Endothelial cell (in vitro differentiated cells): ENCODE results near the gene USP16. TPM values are rescaled to one million over a fixed set of nuclear protein-coding genes. Genes with fewer than 3 reads are reported as not detected.
"Not testable (repeated sequence)": the region's sequence is repeated elsewhere in the genome, so short reads cannot be mapped to it uniquely, and the experiment has no call there.

Source experiments
- DNase-seq: peaks from one replicate; pipeline ENCODE4 v3.0.0; 2021; ENCODE audit warnings: low spot score
- H3K27ac Mint-ChIP-seq: one replicate; pipeline ENCODE4 v1.8.0; 2021; ENCODE audit warnings: mixed read lengths, inconsistent platforms; ENCODE audit not compliant: unreplicated experiment
- H3K27me3 Mint-ChIP-seq: one replicate; pipeline ENCODE4 v1.8.0; 2021; ENCODE audit warnings: mild to moderate bottlenecking, moderate library complexity, mixed read lengths, inconsistent platforms; ENCODE audit not compliant: unreplicated experiment
- H3K36me3 Mint-ChIP-seq: one replicate; pipeline ENCODE4 v1.8.0; 2021; ENCODE audit warnings: mild to moderate bottlenecking, low read depth, mixed read lengths, inconsistent platforms; ENCODE audit not compliant: unreplicated experiment
- H3K4me1 Mint-ChIP-seq: one replicate; pipeline ENCODE4 v1.8.0; 2021; ENCODE audit warnings: mild to moderate bottlenecking, mixed read lengths, inconsistent platforms; ENCODE audit not compliant: unreplicated experiment
- H3K4me3 Mint-ChIP-seq: one replicate; pipeline ENCODE4 v1.8.0; 2021; ENCODE audit warnings: mild to moderate bottlenecking, mixed read lengths, inconsistent platforms; ENCODE audit not compliant: unreplicated experiment
- H3K9me3 Mint-ChIP-seq: one replicate; pipeline ENCODE4 v1.8.0; 2021; ENCODE audit warnings: mixed read lengths, inconsistent platforms; ENCODE audit not compliant: unreplicated experiment
- long read RNA-seq: library from polyadenylated mRNA; unstranded; transcript quantifications from one replicate; pipeline ENCODE4 v2.0.0, GENCODE V29; 2020; ENCODE audit not compliant: unreplicated experiment
- total RNA-seq: library from RNA; stranded (reverse); fragmentation: NEBNext Ultra II Directional; extraction: Animal tissue kit (Norgen Biotek cat#: 25700); gene quantifications from one replicate; pipeline ENCODE4 v1.2.1, GENCODE V29; 2021; ENCODE audit not compliant: unreplicated experiment
- TF ChIP-seq, protein P1 (sequence below): fragments of 200-600 bp; sonication (generic); IDR thresholded peaks from one replicate; pipeline ENCODE4 v1.5.0; 2021; ENCODE audit warnings: antibody characterized with exemption; ENCODE audit not compliant: unreplicated experiment

USP16 gene
- total RNA-seq = 15.4 TPM
- long read RNA-seq, partial matches to known transcripts = 6 of 7 reads
- long read RNA-seq, other reads (novel, unspliced or antisense) = 1 of 7 reads

- TF ChIP-seq, protein P1, sequence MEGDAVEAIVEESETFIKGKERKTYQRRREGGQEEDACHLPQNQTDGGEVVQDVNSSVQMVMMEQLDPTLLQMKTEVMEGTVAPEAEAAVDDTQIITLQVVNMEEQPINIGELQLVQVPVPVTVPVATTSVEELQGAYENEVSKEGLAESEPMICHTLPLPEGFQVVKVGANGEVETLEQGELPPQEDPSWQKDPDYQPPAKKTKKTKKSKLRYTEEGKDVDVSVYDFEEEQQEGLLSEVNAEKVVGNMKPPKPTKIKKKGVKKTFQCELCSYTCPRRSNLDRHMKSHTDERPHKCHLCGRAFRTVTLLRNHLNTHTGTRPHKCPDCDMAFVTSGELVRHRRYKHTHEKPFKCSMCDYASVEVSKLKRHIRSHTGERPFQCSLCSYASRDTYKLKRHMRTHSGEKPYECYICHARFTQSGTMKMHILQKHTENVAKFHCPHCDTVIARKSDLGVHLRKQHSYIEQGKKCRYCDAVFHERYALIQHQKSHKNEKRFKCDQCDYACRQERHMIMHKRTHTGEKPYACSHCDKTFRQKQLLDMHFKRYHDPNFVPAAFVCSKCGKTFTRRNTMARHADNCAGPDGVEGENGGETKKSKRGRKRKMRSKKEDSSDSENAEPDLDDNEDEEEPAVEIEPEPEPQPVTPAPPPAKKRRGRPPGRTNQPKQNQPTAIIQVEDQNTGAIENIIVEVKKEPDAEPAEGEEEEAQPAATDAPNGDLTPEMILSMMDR = no peak
- Mint-ChIP-seq H3K27ac (peak within 1 kb of the TSS; percentile 100), H3K4me1 (peaks cover 16% of the 10 kb centered on the region), H3K36me3 (peaks cover 4% of the 10 kb centered on the region), H3K9me3 (no peaks in the 10 kb centered on the region), H3K27me3 (peaks cover 9% of the 10 kb centered on the region), H3K4me3 (peak within 1 kb of the TSS; percentile 98)
- DNase-seq = peak; percentile 90
Measured at GRCh38 chr21:29024474-29025327, at the start of gene USP16. Gene USP16, plus strand, starts transcription at chr21:29024668. Its CDS starts 3,246 bp downstream, at chr21:29027914.

DNA sequence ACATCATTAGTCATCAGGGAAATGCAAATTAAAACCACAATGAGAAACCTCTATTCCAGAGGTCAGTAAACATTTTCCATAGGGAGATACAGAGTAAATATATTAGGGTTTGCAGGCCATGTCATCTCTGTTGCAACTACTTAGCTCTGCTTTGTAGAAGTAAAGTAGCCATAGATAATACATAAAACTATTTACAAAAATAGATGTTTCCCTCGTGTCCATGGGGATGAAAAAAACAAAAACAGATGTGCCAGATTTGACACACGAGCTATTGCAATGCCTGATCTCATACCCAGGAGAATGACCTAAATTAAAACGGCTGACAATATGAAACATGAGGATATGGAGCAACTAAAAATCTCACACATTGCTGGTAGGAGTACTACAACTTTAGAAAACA lies 49.1 kb upstream of the USP16 start:
- Mint-ChIP-seq H3K9me3 (no peaks in the 10 kb centered on the region), H3K36me3 (peaks cover 24% of the 10 kb centered on the region), H3K27ac (no peak overlapping the region), H3K4me3 (no peak overlapping the region), H3K27me3 (no peaks in the 10 kb centered on the region), H3K4me1 (peaks cover 3% of the 10 kb centered on the region)
- TF ChIP-seq, protein P1 = no peak
- DNase-seq = no peak

DNA sequence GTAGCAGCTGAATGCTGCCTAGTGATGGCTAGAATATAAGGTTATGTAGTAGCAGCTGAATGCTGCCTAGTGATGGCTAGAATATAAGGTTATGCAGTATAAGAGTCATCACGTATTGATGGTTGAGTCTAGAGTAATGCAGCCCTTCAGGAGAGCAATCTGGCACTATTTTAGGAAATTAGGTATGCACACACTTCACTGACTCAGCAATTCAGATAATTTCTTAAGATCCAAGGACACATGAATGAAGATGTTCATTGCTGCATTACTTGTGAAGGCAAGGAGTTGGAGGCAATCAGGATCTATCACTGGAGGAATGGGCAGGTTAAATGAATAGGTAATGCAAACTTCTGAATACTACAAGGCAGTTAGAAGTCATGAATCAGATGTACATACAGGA lies 45.4 kb upstream of the USP16 start:
- TF ChIP-seq, protein P1 = no peak
- no peak overlapping the region for H3K4me3 Mint-ChIP-seq
- no peaks in the 10 kb centered on the region for H3K9me3 Mint-ChIP-seq
- H3K27me3 Mint-ChIP-seq = no peaks in the 10 kb centered on the region
- H3K36me3 Mint-ChIP-seq = peaks cover 15% of the 10 kb centered on the region
- H3K27ac Mint-ChIP-seq = no peak overlapping the region
- H3K4me1 Mint-ChIP-seq = no peaks in the 10 kb centered on the region
- no peak for DNase-seq

DNA sequence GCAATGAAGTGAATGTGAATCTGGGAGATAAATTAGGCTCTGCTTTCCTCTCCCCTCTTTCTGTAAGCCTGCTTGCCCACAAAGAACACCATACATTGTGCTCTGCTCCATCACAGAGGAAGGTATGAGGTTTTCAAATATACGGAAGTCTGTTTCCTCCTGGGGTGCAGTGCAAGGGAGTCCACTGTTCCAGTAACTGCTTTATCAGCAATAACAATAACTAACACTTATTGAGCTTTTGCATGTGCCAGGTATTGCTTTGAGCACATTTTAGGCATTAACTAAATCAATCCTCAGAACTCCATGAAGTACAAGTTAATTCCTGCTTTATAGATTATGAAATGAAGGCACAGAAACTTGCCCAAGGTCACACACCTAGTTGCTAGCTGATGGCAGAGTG lies 41.8 kb upstream of the USP16 start:
- Mint-ChIP-seq H3K27ac (no peak overlapping the region), H3K4me1 (no peaks in the 10 kb centered on the region), H3K9me3 (no peaks in the 10 kb centered on the region), H3K36me3 (peaks cover 15% of the 10 kb centered on the region), H3K4me3 (no peak overlapping the region), H3K27me3 (no peaks in the 10 kb centered on the region)
- TF ChIP-seq, protein P1 = no peak
- DNase-seq = no peak

GRCh38 chr21:28986677-28987076 lies 37.8 kb upstream of the USP16 start:
- no peaks in the 10 kb centered on the region for H3K9me3 Mint-ChIP-seq

GRCh38 chr21:28988146-28988545 lies 36.3 kb upstream of the USP16 start:
- H3K27ac Mint-ChIP-seq, H3K4me3 Mint-ChIP-seq, H3K27me3 Mint-ChIP-seq, DNase-seq, H3K9me3 Mint-ChIP-seq, H3K36me3 Mint-ChIP-seq: not testable (repeated sequence)
- H3K4me1 Mint-ChIP-seq = peaks cover 20% of the 10 kb centered on the region

More at GRCh38 chr21:28986677-28987076, 37.8 kb upstream of the USP16 start:
- peaks cover 9% of the 10 kb centered on the region for H3K4me1 Mint-ChIP-seq
- peaks cover 5% of the 10 kb centered on the region for H3K36me3 Mint-ChIP-seq
- DNase-seq = no peak
- H3K27ac Mint-ChIP-seq = no peak overlapping the region
- no peak overlapping the region for H3K4me3 Mint-ChIP-seq
- TF ChIP-seq, protein P1 = no peak
- H3K27me3 Mint-ChIP-seq = no peaks in the 10 kb centered on the region
